HEK293 (cell line): ENCODE data around the gene PDSS1.

Source experiments
- BCL11B ChIP-seq: fragments of 450-650 bp; formaldehyde crosslinking; IDR thresholded peaks from 2 replicates; pipeline ENCODE4 v1.5.1; 2016; ENCODE audit warnings: low read depth, missing biosample characterization, missing genetic modification characterization
- GLIS2 ChIP-seq: fragments of 450-650 bp; formaldehyde crosslinking; IDR thresholded peaks from 2 replicates; pipeline ENCODE4 v1.5.1; 2016; ENCODE audit warnings: missing biosample characterization, missing genetic modification characterization
- HOXA7 ChIP-seq: sonication (generic); formaldehyde crosslinking; IDR thresholded peaks from 2 replicates; pipeline ENCODE4 v1.8.1; 2022; ENCODE audit warnings: missing genetic modification reagents, borderline replicate concordance
- PATZ1 ChIP-seq: fragments of 450-650 bp; formaldehyde crosslinking; IDR thresholded peaks from 2 replicates; pipeline ENCODE4 v1.5.1; 2016; ENCODE audit warnings: missing biosample characterization, missing genetic modification characterization
- PRDM10 ChIP-seq: fragments of 450-650 bp; formaldehyde crosslinking; IDR thresholded peaks from 2 replicates; pipeline ENCODE4 v1.5.1; 2016; ENCODE audit warnings: missing biosample characterization, missing genetic modification characterization
- REPIN1 ChIP-seq: fragments of 450-650 bp; formaldehyde crosslinking; IDR thresholded peaks from 2 replicates; pipeline ENCODE4 v1.5.1; 2017; ENCODE audit warnings: missing biosample characterization, missing genetic modification characterization, low read depth
- SALL2 ChIP-seq: fragments of 450-650 bp; formaldehyde crosslinking; IDR thresholded peaks from 2 replicates; pipeline ENCODE4 v1.5.0; 2017; ENCODE audit warnings: missing biosample characterization, mild to moderate bottlenecking, missing genetic modification characterization, borderline replicate concordance
- SCRT1 ChIP-seq: fragments of 450-650 bp; formaldehyde crosslinking; IDR thresholded peaks from 2 replicates; pipeline ENCODE4 v1.5.1; 2016; ENCODE audit warnings: missing biosample characterization, missing genetic modification characterization, borderline replicate concordance
- SETDB1 ChIP-seq: IDR thresholded peaks from one replicate; pipeline ENCODE4 v1.6.1; 2017; ENCODE audit warnings: mild to moderate bottlenecking, low read length, moderate library complexity, mixed read lengths; ENCODE audit not compliant: insufficient read length
- ZBTB21 ChIP-seq: fragments of 450-650 bp; formaldehyde crosslinking; IDR thresholded peaks from 2 replicates; pipeline ENCODE4 v1.5.1; 2017; ENCODE audit warnings: missing biosample characterization, missing genetic modification characterization
- ZFHX2 ChIP-seq: fragments of 450-650 bp; formaldehyde crosslinking; conservative IDR thresholded peaks from 2 replicates; pipeline ENCODE4 v1.5.1; 2016; ENCODE audit warnings: missing biosample characterization, missing genetic modification characterization
- ZIC2 ChIP-seq: fragments of 450-650 bp; formaldehyde crosslinking; IDR thresholded peaks from 2 replicates; pipeline ENCODE4 v1.5.1; 2016; ENCODE audit warnings: missing biosample characterization, missing genetic modification characterization
- ZNF138 ChIP-seq: fragments of 450-650 bp; formaldehyde crosslinking; IDR thresholded peaks from 2 replicates; pipeline ENCODE4 v1.5.1; 2016; ENCODE audit warnings: missing biosample characterization, missing genetic modification characterization, borderline replicate concordance
- ZNF157 ChIP-seq: fragments of 450-650 bp; formaldehyde crosslinking; IDR thresholded peaks from 2 replicates; pipeline ENCODE4 v1.5.1; 2016; ENCODE audit warnings: missing biosample characterization, missing genetic modification characterization
- ZNF169 ChIP-seq: fragments of 450-650 bp; formaldehyde crosslinking; IDR thresholded peaks from 2 replicates; pipeline ENCODE4 v1.5.1; 2016; ENCODE audit warnings: missing biosample characterization, missing genetic modification characterization
- ZNF174 ChIP-seq: fragments of 450-650 bp; formaldehyde crosslinking; IDR thresholded peaks from 2 replicates; pipeline ENCODE4 v1.5.0; 2017; ENCODE audit warnings: missing biosample characterization, mild to moderate bottlenecking, missing genetic modification characterization
- ZNF184 ChIP-seq: fragments of 450-650 bp; IDR thresholded peaks from 2 replicates; pipeline ENCODE4 v1.5.1; 2018; ENCODE audit warnings: missing biosample characterization, mild to moderate bottlenecking, missing genetic modification characterization
- ZNF37A ChIP-seq: fragments of 450-650 bp; IDR thresholded peaks from 2 replicates; pipeline ENCODE4 v1.5.1; 2018; ENCODE audit warnings: missing biosample characterization, missing genetic modification characterization
- ZNF473 ChIP-seq: fragments of 450-650 bp; formaldehyde crosslinking; IDR thresholded peaks from 2 replicates; pipeline ENCODE4 v1.5.1; 2017; ENCODE audit warnings: missing biosample characterization, missing genetic modification characterization
- ZNF510 ChIP-seq: fragments of 450-650 bp; formaldehyde crosslinking; IDR thresholded peaks from 2 replicates; pipeline ENCODE4 v1.5.1; 2018; ENCODE audit warnings: mild to moderate bottlenecking, missing genetic modification characterization, missing biosample characterization; ENCODE audit not compliant: insufficient replicate concordance
- ZNF514 ChIP-seq: fragments of 450-650 bp; formaldehyde crosslinking; IDR thresholded peaks from 2 replicates; pipeline ENCODE4 v1.5.1; 2016; ENCODE audit warnings: missing biosample characterization, missing genetic modification characterization
- ZNF530 ChIP-seq: fragments of 450-650 bp; formaldehyde crosslinking; IDR thresholded peaks from 2 replicates; pipeline ENCODE4 v1.5.1; 2016; ENCODE audit warnings: low read depth, missing biosample characterization, missing genetic modification characterization
- ZNF548 ChIP-seq: fragments of 450-650 bp; formaldehyde crosslinking; IDR thresholded peaks from 2 replicates; pipeline ENCODE4 v1.5.1; 2016; ENCODE audit warnings: missing biosample characterization, missing genetic modification characterization
- ZNF580 ChIP-seq: fragments of 450-650 bp; formaldehyde crosslinking; IDR thresholded peaks from 2 replicates; pipeline ENCODE4 v1.5.1; 2016; ENCODE audit warnings: missing biosample characterization, missing genetic modification characterization
- ZNF747 ChIP-seq: fragments of 450-650 bp; formaldehyde crosslinking; IDR thresholded peaks from 2 replicates; pipeline ENCODE4 v1.5.1; 2016; ENCODE audit warnings: missing biosample characterization, missing genetic modification characterization
- ZNF792 ChIP-seq: fragments of 450-650 bp; formaldehyde crosslinking; IDR thresholded peaks from 2 replicates; pipeline ENCODE4 v1.5.1; 2016; ENCODE audit warnings: missing biosample characterization, missing genetic modification characterization
- ZSCAN30 ChIP-seq: fragments of 450-650 bp; IDR thresholded peaks from 2 replicates; pipeline ENCODE4 v1.5.1; 2018; ENCODE audit warnings: missing biosample characterization, mild to moderate bottlenecking, missing genetic modification characterization, moderate library complexity
- ZXDB ChIP-seq: fragments of 450-650 bp; formaldehyde crosslinking; IDR thresholded peaks from 2 replicates; pipeline ENCODE4 v1.5.1; 2016; ENCODE audit warnings: missing biosample characterization, missing genetic modification characterization
- TF ChIP-seq, protein P1 (sequence below): fragments of 450-650 bp; formaldehyde crosslinking; IDR thresholded peaks from 2 replicates; pipeline ENCODE4 v1.5.1; 2016; ENCODE audit warnings: missing biosample characterization, missing genetic modification characterization

Gene PDSS1

GRCh38 chr10:26697922-26698608 is 564 bp downstream of the PDSS1 start (continued):
- TF ChIP-seq ZBTB21 (tag by site-specific recombination) (no peak), ZNF138 (no peak), HOXA7 (CRISPR knock-in tag) (no peak), BCL11B (tag by site-specific recombination) (no peak), ZNF184 (tag by site-specific recombination) (no peak), ZNF37A (tag by site-specific recombination) (no peak), ZNF530 (tag by site-specific recombination) (no peak), ZNF792 (tag by site-specific recombination) (no peak), ZSCAN30 (tag by site-specific recombination) (no peak), ZNF174 (tag by site-specific recombination) (no peak), PRDM10 (tag by site-specific recombination) (no peak), REPIN1 (tag by site-specific recombination) (no peak), ZIC2 (no peak; the same call in 1 of the 2 replicates), GLIS2 (peak; percentile 85), ZXDB (no peak), ZNF157 (tag by site-specific recombination) (no peak), ZNF548 (no peak), ZNF747 (tag by site-specific recombination) (no peak), SALL2 (tag by site-specific recombination) (no peak), SETDB1 (no peak), PATZ1 (peak; percentile 44; the same call in 1 of the 2 replicates), ZNF510 (tag by site-specific recombination) (no peak), SCRT1 (no peak), ZNF514 (tag by site-specific recombination) (no peak), ZFHX2 (tag by site-specific recombination) (peak; percentile 80), ZNF580 (tag by site-specific recombination) (peak; percentile 90), ZNF473 (tag by site-specific recombination) (no peak), ZNF169 (tag by site-specific recombination) (no peak)
- TF ChIP-seq, protein P1, sequence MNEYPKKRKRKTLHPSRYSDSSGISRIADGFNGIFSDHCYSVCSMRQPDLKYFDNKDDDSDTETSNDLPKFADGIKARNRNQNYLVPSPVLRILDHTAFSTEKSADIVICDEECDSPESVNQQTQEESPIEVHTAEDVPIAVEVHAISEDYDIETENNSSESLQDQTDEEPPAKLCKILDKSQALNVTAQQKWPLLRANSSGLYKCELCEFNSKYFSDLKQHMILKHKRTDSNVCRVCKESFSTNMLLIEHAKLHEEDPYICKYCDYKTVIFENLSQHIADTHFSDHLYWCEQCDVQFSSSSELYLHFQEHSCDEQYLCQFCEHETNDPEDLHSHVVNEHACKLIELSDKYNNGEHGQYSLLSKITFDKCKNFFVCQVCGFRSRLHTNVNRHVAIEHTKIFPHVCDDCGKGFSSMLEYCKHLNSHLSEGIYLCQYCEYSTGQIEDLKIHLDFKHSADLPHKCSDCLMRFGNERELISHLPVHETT (tag by site-specific recombination) = no peak
